DND-41 (cell line): ENCODE results near the gene PLCB4.

ENCODE experiments used
- ATAC-seq: fragments of 200-7000 bp; cut with Tn5 transposase; 3 replicates; pipeline ENCODE4 v1.9.1; 2021; ENCODE audit warnings: low read depth; ENCODE audit not compliant: insufficient read depth
- DNase-seq: peaks from one replicate; pipeline ENCODE4 v3.0.0-alpha.2; 2020
- H2AFZ ChIP-seq: 2 replicates; pipeline ENCODE4 v1.6.0; 2012; ENCODE audit warnings: low read depth, low read length
- H3K27ac ChIP-seq: 2 replicates; pipeline ENCODE4 v1.5.1; 2012; ENCODE audit warnings: low read length, inconsistent platforms
- H3K27me3 ChIP-seq: fragments of 200-600 bp; sonication (generic); 2 replicates; pipeline ENCODE4 v1.6.0; 2012; ENCODE audit warnings: low read length, mild to moderate bottlenecking, inconsistent platforms; ENCODE audit not compliant: insufficient read depth, poor library complexity
- H3K36me3 ChIP-seq: 2 replicates; pipeline ENCODE4 v1.5.1; 2012; ENCODE audit warnings: low read length, inconsistent platforms; ENCODE audit not compliant: insufficient read depth
- H3K4me1 ChIP-seq: 2 replicates; pipeline ENCODE4 v1.5.1; 2012; ENCODE audit warnings: mild to moderate bottlenecking, low read length; ENCODE audit not compliant: insufficient read depth
- H3K4me2 ChIP-seq: 2 replicates; pipeline ENCODE4 v1.6.0; 2012; ENCODE audit warnings: mild to moderate bottlenecking, moderate library complexity, low read length, inconsistent platforms; ENCODE audit not compliant: insufficient read depth
- H3K4me3 ChIP-seq, 2 experiments: fragments of 200-600 bp in 1 of 2; shearing (Covaris generic) in 1 of 2; 2 replicates each; pipeline ENCODE4 v1.5.1; 2012 to 2016; ENCODE audit warnings: inconsistent platforms in 2 of 2, low read length in 2 of 2, mild to moderate bottlenecking in 2 of 2, low read depth in 1 of 2, moderate library complexity in 1 of 2
- H3K79me2 ChIP-seq: 2 replicates; pipeline ENCODE4 v1.6.0; 2012; ENCODE audit warnings: low read length, inconsistent platforms; ENCODE audit not compliant: insufficient read depth
- H3K9ac ChIP-seq: 2 replicates; pipeline ENCODE4 v1.6.0; 2012; ENCODE audit warnings: low read depth, mild to moderate bottlenecking, inconsistent platforms, low read length, moderate library complexity
- H3K9me3 ChIP-seq: 2 replicates; pipeline ENCODE4 v1.5.1; 2012; ENCODE audit warnings: low read length, moderate library complexity, mild to moderate bottlenecking, inconsistent platforms; ENCODE audit not compliant: insufficient read depth, severe bottlenecking
- H4K20me1 ChIP-seq: 2 replicates; pipeline ENCODE4 v1.6.0; 2012; ENCODE audit warnings: low read length; ENCODE audit not compliant: insufficient read depth
- EZH2 ChIP-seq: IDR thresholded peaks from 3 replicates; pipeline ENCODE4 v1.6.1; 2012; ENCODE audit warnings: borderline replicate concordance, low read depth, mild to moderate bottlenecking, moderate library complexity, low read length, inconsistent platforms; ENCODE audit not compliant: severe bottlenecking
- TF ChIP-seq, protein P1 (sequence below): IDR thresholded peaks from 2 replicates; pipeline ENCODE4 v1.5.1; 2012; ENCODE audit warnings: borderline replicate concordance, low read length, moderate library complexity, mild to moderate bottlenecking; ENCODE audit not compliant: poor library complexity, severe bottlenecking; ENCODE audit errors: extremely low read depth

Gene PLCB4

DNA sequence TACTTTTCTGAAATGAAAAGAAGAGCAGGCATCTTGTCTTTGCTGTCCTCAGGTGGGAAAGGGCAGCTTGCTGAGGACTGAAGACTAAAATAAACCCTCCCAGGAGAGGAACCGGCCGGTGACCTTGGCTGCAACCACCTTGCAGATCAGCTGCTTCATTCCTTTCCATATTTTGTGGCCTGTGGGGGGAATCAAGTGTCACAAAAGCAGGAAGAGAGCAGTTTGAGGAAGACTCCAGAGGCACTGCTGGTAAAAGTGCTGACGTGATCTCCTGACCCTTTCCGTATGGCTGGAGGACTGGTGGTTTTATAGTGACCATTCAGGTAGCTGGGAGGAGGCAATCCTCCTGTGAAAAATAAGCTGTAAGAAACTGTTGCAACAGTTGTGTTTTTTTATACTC lies 157.0 kb downstream of the PLCB4 start:
- H4K20me1 ChIP-seq, result no peaks in the 10 kb centered on the region
- H3K4me3 ChIP-seq, result no peak overlapping the region
- no peak for TF ChIP-seq EZH2
- TF ChIP-seq, protein P1, sequence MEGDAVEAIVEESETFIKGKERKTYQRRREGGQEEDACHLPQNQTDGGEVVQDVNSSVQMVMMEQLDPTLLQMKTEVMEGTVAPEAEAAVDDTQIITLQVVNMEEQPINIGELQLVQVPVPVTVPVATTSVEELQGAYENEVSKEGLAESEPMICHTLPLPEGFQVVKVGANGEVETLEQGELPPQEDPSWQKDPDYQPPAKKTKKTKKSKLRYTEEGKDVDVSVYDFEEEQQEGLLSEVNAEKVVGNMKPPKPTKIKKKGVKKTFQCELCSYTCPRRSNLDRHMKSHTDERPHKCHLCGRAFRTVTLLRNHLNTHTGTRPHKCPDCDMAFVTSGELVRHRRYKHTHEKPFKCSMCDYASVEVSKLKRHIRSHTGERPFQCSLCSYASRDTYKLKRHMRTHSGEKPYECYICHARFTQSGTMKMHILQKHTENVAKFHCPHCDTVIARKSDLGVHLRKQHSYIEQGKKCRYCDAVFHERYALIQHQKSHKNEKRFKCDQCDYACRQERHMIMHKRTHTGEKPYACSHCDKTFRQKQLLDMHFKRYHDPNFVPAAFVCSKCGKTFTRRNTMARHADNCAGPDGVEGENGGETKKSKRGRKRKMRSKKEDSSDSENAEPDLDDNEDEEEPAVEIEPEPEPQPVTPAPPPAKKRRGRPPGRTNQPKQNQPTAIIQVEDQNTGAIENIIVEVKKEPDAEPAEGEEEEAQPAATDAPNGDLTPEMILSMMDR, result no peak
- H3K27me3 ChIP-seq, result no peaks in the 10 kb centered on the region
- H3K4me1 ChIP-seq, result no peaks in the 10 kb centered on the region
- H3K36me3 ChIP-seq, result no peaks in the 10 kb centered on the region
- no peak overlapping the region for H3K27ac ChIP-seq
- no peak for DNase-seq
- H3K4me2 ChIP-seq, result no peak overlapping the region
- no peaks in the 10 kb centered on the region for H3K9me3 ChIP-seq
- H2AFZ ChIP-seq, result no peak overlapping the region
- no peaks in the 10 kb centered on the region for H3K79me2 ChIP-seq
- ATAC-seq, result no peak
- H3K9ac ChIP-seq, result no peak overlapping the region

DNA sequence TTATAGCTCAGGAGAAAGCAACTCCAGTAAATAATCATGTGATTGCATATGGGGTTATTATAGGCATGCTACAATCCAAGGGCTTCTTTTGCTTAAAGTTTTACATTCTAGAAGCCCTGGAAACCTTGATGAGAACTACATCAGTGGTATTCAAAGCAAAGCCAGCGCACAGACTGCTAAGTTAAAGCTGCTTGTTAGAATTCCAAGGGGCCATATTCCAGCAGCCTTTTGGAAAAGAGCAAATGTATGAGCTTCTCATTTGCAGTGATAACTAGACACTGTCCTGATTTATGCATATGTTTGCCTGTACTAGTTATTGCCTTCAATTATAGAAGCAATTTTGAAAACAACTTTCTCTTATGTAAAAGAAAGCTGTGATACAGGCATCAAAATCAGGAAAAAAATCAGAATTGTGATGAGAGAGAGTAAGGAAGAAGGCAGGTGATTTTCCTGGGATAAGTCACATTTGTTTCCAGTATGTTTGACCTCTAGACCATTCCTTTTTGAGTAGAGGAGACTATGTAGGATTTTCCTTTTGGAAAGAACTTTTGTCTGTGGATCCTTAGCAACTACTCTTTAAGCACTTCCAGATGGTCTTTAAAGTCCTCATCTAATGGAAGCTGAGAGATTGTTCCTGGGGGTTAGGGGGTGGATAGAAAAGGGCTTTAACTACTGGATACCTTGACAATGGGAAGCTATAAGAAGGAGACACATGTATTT lies 159.2 kb downstream of the PLCB4 start:
- DNase-seq (no peak), ATAC-seq (no peak)
- Histone ChIP-seq H4K20me1 (no peaks in the 10 kb centered on the region), H3K9me3 (no peaks in the 10 kb centered on the region), H2AFZ (no peak overlapping the region), H3K4me3 (no peak overlapping the region), H3K36me3 (no peaks in the 10 kb centered on the region), H3K4me2 (no peak overlapping the region), H3K4me1 (no peaks in the 10 kb centered on the region), H3K27ac (no peak overlapping the region), H3K79me2 (no peaks in the 10 kb centered on the region), H3K27me3 (no peaks in the 10 kb centered on the region), H3K9ac (no peak overlapping the region)
- TF ChIP-seq EZH2, result no peak
- TF ChIP-seq, protein P1, result no peak

DNA sequence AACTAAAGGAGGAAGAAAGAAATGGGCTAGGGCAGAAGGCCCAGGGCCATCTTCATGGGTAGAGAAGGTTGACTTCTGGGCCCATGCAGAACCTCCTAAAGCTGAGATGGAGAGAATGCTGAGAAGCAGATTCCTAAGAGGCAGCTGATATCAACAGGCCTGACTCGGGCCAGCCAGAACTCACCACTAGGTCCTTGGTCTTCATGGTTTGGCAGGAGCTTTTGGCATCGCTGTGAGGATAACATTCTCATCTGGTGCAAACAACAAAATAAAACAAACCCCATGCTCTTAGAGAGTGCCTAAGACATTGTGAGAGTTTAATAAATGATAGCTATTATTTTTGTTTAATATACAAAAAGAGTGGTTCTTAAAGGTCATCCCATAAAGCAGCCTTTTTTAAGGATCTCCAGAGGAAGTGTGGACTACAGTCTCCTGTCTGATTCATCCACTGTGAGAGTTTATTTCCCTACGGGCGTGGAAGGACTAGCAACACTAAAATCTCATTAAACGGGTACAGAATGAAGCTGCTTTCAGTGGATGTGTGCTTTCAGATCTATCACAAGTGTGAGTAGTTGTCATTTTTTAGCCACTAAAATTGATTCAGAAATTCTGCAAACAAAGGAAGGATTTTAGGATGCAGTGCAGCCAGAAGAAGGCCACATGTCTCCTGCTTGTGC lies 160.0 kb downstream of the PLCB4 start:
- Histone ChIP-seq H3K27me3 (no peaks in the 10 kb centered on the region), H3K9me3 (no peaks in the 10 kb centered on the region), H4K20me1 (no peaks in the 10 kb centered on the region), H2AFZ (no peak overlapping the region), H3K79me2 (no peaks in the 10 kb centered on the region), H3K27ac (no peak overlapping the region), H3K36me3 (no peaks in the 10 kb centered on the region), H3K4me2 (no peak overlapping the region), H3K4me3 (no peak overlapping the region), H3K9ac (no peak overlapping the region), H3K4me1 (no peaks in the 10 kb centered on the region)
- ATAC-seq, result no peak
- no peak for DNase-seq
- no peak for TF ChIP-seq EZH2
- TF ChIP-seq, protein P1, result no peak
